Stomach (tissue), 9 donors: Measurements from ENCODE around the gene CCNG2. TPM values are rescaled to one million over a fixed set of nuclear protein-coding genes. Genes with fewer than 3 reads are reported as not detected.

Experiments
- DNase-seq, 2 donors: peaks; one replicate each; pipeline versions ENCODE4 v3.0.0 to v3.0.0-alpha.2; 2013 to 2019
- H3K27ac ChIP-seq, 5 donors: fragments of 200-600 bp in 4 of 5; sonication (generic) in 4 of 5; one replicate each; pipeline ENCODE4 v1.5.1; 2013 to 2019; ENCODE audit warnings: mild to moderate bottlenecking in 1 of 5, moderate library complexity in 1 of 5
- H3K27me3 ChIP-seq, 3 donors: fragments of 200-600 bp; sonication (generic); one replicate each; pipeline ENCODE4 v1.5.1; 2017 to 2019; ENCODE audit warnings: mixed run types in 1 of 3
- H3K36me3 ChIP-seq, 4 donors: fragments of 200-600 bp; sonication (generic); 1 replicate in 3 of 4; 2 replicates in 1 of 4; pipeline ENCODE4 v1.5.1; 2016 to 2019
- H3K4me1 ChIP-seq, 4 donors: fragments of 200-600 bp; sonication (generic); one replicate each; pipeline ENCODE4 v1.5.1; 2016 to 2019
- H3K4me3 ChIP-seq, 4 donors: fragments of 200-600 bp; sonication (generic) in 3 of 4; one replicate each; pipeline ENCODE4 v1.5.1; 2016 to 2019; ENCODE audit warnings: mild to moderate bottlenecking in 1 of 4
- H3K9me3 ChIP-seq, 4 donors: fragments of 200-600 bp; sonication (generic); one replicate each; pipeline ENCODE4 v1.5.1; 2016 to 2019
- CTCF ChIP-seq, 7 experiments: fragments of 450-650 bp in 4 of 7; fragments of 200-600 bp in 3 of 7; sonication (generic) in 3 of 7; IDR thresholded peaks; one replicate each; pipeline ENCODE4 v1.5.1; 2016 to 2019; ENCODE audit warnings: antibody characterized with exemption in 7 of 7, control low read depth in 2 of 7, mild to moderate bottlenecking in 1 of 7
- EP300 ChIP-seq: sonication (generic); formaldehyde crosslinking; IDR thresholded peaks from one replicate; pipeline ENCODE4 v1.6.1; 2017; ENCODE audit warnings: antibody characterized with exemption
- POLR2A ChIP-seq, 4 donors: fragments of 450-650 bp; IDR thresholded peaks; one replicate each; pipeline ENCODE4 v1.6.1; 2016; ENCODE audit warnings: antibody characterized with exemption in 4 of 4, control low read depth in 2 of 4, mild to moderate bottlenecking in 1 of 4, moderate library complexity in 1 of 4
- POLR2AphosphoS5 ChIP-seq, 3 donors: sonication (generic); formaldehyde crosslinking; IDR thresholded peaks; one replicate each; pipeline ENCODE4 v1.6.1; 2016; ENCODE audit warnings: antibody characterized with exemption in 3 of 3
- WGBS, 5 donors: extraction: QIAGEN DNeasy Blood & Tissue Kit in 3 of 5; methylation state at CpG; one replicate each; pipeline versions ENCODE4 v1.1.5 to v1.1.7; 2013 to 2018; 5-methylcytosine and 5-hydroxymethylcytosine counted together
- intact Hi-C: fragments of 100-400 bp; cut with DNase I; formaldehyde crosslinking; loops from one replicate; pipeline ENCODE4 v1.15.1; 2023; ENCODE audit warnings: low total_unique reads
- polyA plus RNA-seq, 3 donors: library from polyadenylated mRNA; stranded (reverse); fragments of 200-250 nt; gene quantifications; one replicate each; pipeline ENCODE4 v1.2.3, GENCODE V29; 2013
- total RNA-seq, 5 donors: library from RNA; depleted of rRNA; stranded (reverse); fragments of >200 nt; gene quantifications; one replicate each; pipeline versions ENCODE4 v1.1.0 to v1.2.3, GENCODE V29; 2014 to 2016
- donor health status: healthy with polysubstance abuse.
- donor health status: Bipolar disorder and iron deficiency.
- donor health status: healthy.

The CCNG2 gene
- total and polyA plus RNA-seq, 8 donors: 1.2 to 62.8 (median 18.4) TPM

GRCh38 chr4:77154761-77155499 is 2.1 kb upstream of the CCNG2 start:
- H3K27ac ChIP-seq: no peak overlapping the region
- WGBS, 5 donors: 46 to 61% (median 52%) methylated on average over 4 of the region's 4 CpGs
- no peak overlapping the region for H3K4me3 ChIP-seq
- DNase-seq: no peak
- peaks cover 7 to 47% (median 26%) of the 10 kb centered on the region in 4 donors for H3K4me1 ChIP-seq
- TF ChIP-seq POLR2AphosphoS5 (IDR thresholded peaks at IDR 0.05): no peak
- TF ChIP-seq EP300: no peak
- TF ChIP-seq POLR2A (IDR thresholded peaks at IDR 0.05): no peak
- TF ChIP-seq CTCF (IDR thresholded peaks at IDR 0.05): no peak
- no peaks in the 10 kb centered on the region for H3K27me3 ChIP-seq
- H3K36me3 ChIP-seq: peaks cover 0 to 9% (median 6%) of the 10 kb centered on the region in 4 donors
- H3K9me3 ChIP-seq: no peaks in the 10 kb centered on the region
- intact Hi-C loops: loop anchor here (10.0 kb wide), 1 partner anchor 60 kb away; no protein-coding TSS in a partner anchor

GRCh38 chr4:77155631-77156452 is 1.2 kb upstream of the CCNG2 start:
- intact Hi-C loops: loop anchor here (10.0 kb wide), 1 partner anchor 61 kb away; no protein-coding TSS in a partner anchor
- Histone ChIP-seq H3K4me3 (peak overlapping the region; percentile 80 to 97 (median 94)), H3K27ac (peak overlapping the region in 4 of 5 donors; percentile 88 to 98 (median 95)), H3K9me3 (no peaks in the 10 kb centered on the region), H3K36me3 (peaks cover 0 to 18% (median 15%) of the 10 kb centered on the region in 4 donors), H3K27me3 (no peaks in the 10 kb centered on the region), H3K4me1 (peaks cover 7 to 53% (median 28%) of the 10 kb centered on the region in 4 donors)
- TF ChIP-seq EP300: no peak
- TF ChIP-seq CTCF (IDR thresholded peaks at IDR 0.05): no peak
- no peak for TF ChIP-seq POLR2A (IDR thresholded peaks at IDR 0.05)
- TF ChIP-seq POLR2AphosphoS5 (IDR thresholded peaks at IDR 0.05): no peak
- DNase-seq: no peak
- WGBS, 5 donors: 24 to 39% (median 28%) methylated on average over 15 of the region's 15 CpGs

DNA sequence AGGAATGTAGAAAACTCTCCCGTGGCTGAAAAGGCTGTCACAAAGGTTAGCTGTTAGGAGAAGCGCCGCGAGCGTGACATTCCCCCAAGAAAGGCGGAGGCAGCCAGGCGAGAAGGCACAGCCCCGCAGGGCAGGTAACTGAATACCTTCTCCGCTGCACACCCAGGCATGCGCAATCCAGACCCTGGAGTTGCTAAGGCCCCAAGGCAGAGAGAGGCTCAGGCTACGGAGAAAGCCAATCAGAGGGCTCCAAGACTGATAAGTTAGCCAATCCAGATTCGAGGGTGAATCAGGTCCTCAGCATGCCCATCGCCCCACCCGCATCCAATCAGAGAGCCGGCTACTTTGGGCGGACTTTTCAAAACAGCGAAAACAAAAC is 485 bp upstream of the CCNG2 start:
- H3K4me3 ChIP-seq: peak overlapping the region; percentile 80 to 97 (median 94)
- TF ChIP-seq POLR2A (IDR thresholded peaks at IDR 0.05) (peak in 2 of 4 donors; percentile 20 to 38), POLR2AphosphoS5 (IDR thresholded peaks at IDR 0.05) (peak; percentile 12 to 84 (median 49)), CTCF (IDR thresholded peaks at IDR 0.05) (no peak), EP300 (no peak)
- peak overlapping the region; percentile 88 to 98 (median 95) for H3K27ac ChIP-seq
- WGBS, 5 donors: 0 to 1% (median 0%) methylated on average over 16 to 17 of the region's 17 CpGs
- intact Hi-C loops: loop anchor here (10.0 kb wide), 1 partner anchor 62 kb away; no protein-coding TSS in a partner anchor
- H3K9me3 ChIP-seq: no peaks in the 10 kb centered on the region
- H3K27me3 ChIP-seq: no peaks in the 10 kb centered on the region
- peaks cover 0 to 25% (median 22%) of the 10 kb centered on the region in 4 donors for H3K36me3 ChIP-seq
- peaks cover 7 to 53% (median 28%) of the 10 kb centered on the region in 4 donors for H3K4me1 ChIP-seq
- DNase-seq: peak; percentile 95 to 99

DNA sequence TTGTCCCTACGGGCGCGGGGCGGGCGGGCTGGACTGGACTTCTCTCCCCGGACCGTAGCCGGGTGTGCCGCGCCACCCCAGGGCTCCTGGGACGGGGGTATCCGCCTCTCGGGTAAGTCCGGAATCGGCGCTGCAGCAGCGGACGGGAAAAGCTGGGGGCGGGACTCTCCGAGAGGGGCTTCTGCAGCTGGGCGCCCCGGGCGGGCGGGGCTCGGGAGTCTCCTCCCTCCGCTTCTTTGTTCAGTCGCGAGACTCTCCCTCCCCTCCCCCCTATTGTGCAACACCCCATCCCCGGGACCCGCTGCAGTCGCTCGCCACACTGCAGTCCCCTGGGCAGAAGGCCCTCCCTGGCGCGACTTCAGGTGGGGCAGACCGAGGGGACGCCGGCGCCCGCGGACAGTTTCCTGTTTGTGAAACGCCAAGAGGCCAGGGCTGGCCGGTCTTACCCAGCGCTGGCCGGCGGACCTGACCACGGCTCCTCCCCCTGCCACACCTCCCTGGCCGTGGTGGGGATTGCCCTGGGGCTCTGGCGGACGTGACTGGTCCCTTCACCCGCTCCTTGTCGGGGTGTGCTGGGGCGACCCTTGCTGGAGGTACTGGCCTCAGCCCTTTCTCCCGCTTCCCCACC is 966 bp downstream of the CCNG2 start:
- TF ChIP-seq POLR2A (IDR thresholded peaks at IDR 0.05) (no peak), EP300 (no peak), CTCF (IDR thresholded peaks at IDR 0.05) (peak in 1 of 7 experiments; percentile 10), POLR2AphosphoS5 (IDR thresholded peaks at IDR 0.05) (peak in 2 of 3 donors; percentile 32 to 64)
- peak; percentile 85 to 97 for DNase-seq
- Histone ChIP-seq H3K4me3 (peak overlapping the region; percentile 80 to 97 (median 94)), H3K27ac (peak overlapping the region; percentile 88 to 98 (median 95)), H3K27me3 (no peaks in the 10 kb centered on the region), H3K36me3 (peaks cover 6 to 40% (median 36%) of the 10 kb centered on the region in 4 donors), H3K4me1 (peaks cover 7 to 50% (median 28%) of the 10 kb centered on the region in 4 donors), H3K9me3 (no peaks in the 10 kb centered on the region)
- 0 to 1% (median 0%) methylated on average over 15 to 53 of the region's 53 CpGs for WGBS, 5 donors
- intact Hi-C loops: loop anchor here (10.0 kb wide), 1 partner anchor 63 kb away; no protein-coding TSS in a partner anchor
